ENCODE data around the gene ATP6V0E1.

Gene ATP6V0E1

DNA sequence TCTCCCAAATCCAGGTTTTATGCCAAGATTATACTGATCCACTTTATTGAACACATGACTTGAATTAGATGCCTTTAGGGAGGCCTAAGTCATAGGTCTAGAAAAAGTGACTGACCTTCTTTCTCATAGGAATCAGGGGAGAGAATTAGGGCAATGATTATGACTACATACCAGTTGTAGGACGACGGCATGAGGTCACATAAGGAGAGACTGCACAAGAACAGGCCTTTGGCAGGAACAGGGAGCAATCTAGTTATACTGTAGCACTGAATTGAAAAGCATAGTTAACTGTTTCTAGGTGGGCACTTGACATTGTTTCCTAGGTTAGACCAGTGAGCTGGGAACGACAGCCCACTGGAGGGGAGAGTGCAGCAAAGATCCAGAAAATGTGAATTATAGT is 95.3 kb downstream of the ATP6V0E1 start:
- H2AFZ ChIP-seq (ENCODE audit: low read depth) = no peak overlapping the region
- H3K4me3 ChIP-seq (IDR thresholded peaks at IDR 0.05; ENCODE audit: insufficient read depth, low read depth, low read length) = no peak overlapping the region
- no peak overlapping the region for H3K27ac ChIP-seq
- H4K20me1 ChIP-seq (ENCODE audit: insufficient read depth) = no peaks in the 10 kb centered on the region
- no peaks in the 10 kb centered on the region for H3K79me2 ChIP-seq (ENCODE audit: insufficient read depth, low read depth)
- H3K9ac ChIP-seq = no peak overlapping the region
- H3K4me2 ChIP-seq = no peak overlapping the region
- no peak for TF ChIP-seq CTCF (conservative IDR thresholded peaks at IDR 0.05; ENCODE audit: low read depth, low read length)
- H3K36me3 ChIP-seq (ENCODE audit: insufficient read depth) = no peaks in the 10 kb centered on the region
- no peaks in the 10 kb centered on the region for H3K4me1 ChIP-seq (ENCODE audit: low read depth, poor library complexity, severe bottlenecking)
- no peaks in the 10 kb centered on the region for H3K27me3 ChIP-seq (ENCODE audit: insufficient read depth, low read depth)

All from KMS-11 (cell line).